GM12878 (cell line): ENCODE results near the gene OR5K1. TPM values are rescaled to one million over a fixed set of nuclear protein-coding genes. Genes with fewer than 3 reads are reported as not detected.

Experiments used
- ATAC-seq: fragments of 200-7000 bp; cut with Tn5 transposase; 3 replicates; pipeline ENCODE4 v1.9.1; 2020; ENCODE audit warnings: mild to moderate bottlenecking, moderate library complexity
- Bru-seq: library from RNA; stranded (reverse); fragments of 400-500 nt; gene quantifications from one replicate; lab custom pipeline; 2021; lab: Mats Ljungman, UMichigan
- BruChase-seq, 2 experiments: library from RNA; stranded (reverse); fragments of 400-500 nt; gene quantifications; one replicate each; lab custom pipeline; 2021; lab: Mats Ljungman, UMichigan
- BruUV-seq: library from RNA; stranded (reverse); fragments of 400-500 nt; replicated peaks from 2 replicates; lab custom pipeline; 2021; lab: Mats Ljungman, UMichigan
- CTCF ChIA-PET: fragments of 300-600 bp; sonication (Branson Sonifier 250); formaldehyde crosslinking; extraction: SDS; loops from one replicate; lab custom pipeline; 2021; ENCODE audit warnings: inconsistent platforms; lab: Yijun Ruan, JAX
- POLR2A ChIA-PET: fragments of 350-600 bp; formaldehyde crosslinking; extraction: SDS; loops from one replicate; lab custom pipeline; 2021; ENCODE audit warnings: inconsistent platforms; lab: Charles Lee
- RAD21 ChIA-PET: fragments of 300-600 bp; sonication (Branson Sonifier 250); formaldehyde crosslinking; loops from one replicate; lab custom pipeline; 2023; ENCODE audit warnings: antibody characterized with exemption; ENCODE audit not compliant: unreplicated experiment; lab: Charles Lee
- SMC1A ChIA-PET: fragments of 300-600 bp; sonication (Branson Sonifier 250); formaldehyde crosslinking; loops from one replicate; lab custom pipeline; 2023; ENCODE audit not compliant: unreplicated experiment, uncharacterized antibody; lab: Charles Lee
- DNase-seq: peaks from one replicate; pipeline ENCODE4 v3.0.0-alpha.2; 2011; ENCODE audit warnings: low read depth, low spot score
- FAIRE-seq: peaks from 3 replicates; lab custom pipeline; 2011; peaks lifted over from hg19 to GRCh38; lab: Jason Lieb, UNC
- H2AFZ ChIP-seq: 2 replicates; pipeline ENCODE4 v1.6.0; 2011; ENCODE audit warnings: low read depth, low read length, control low read depth; ENCODE audit not compliant: control insufficient read depth
- H3K27ac ChIP-seq: 2 replicates; pipeline ENCODE4 v1.5.1; 2011; ENCODE audit warnings: control low read depth; ENCODE audit not compliant: control insufficient read depth, insufficient read depth
- H3K27me3 ChIP-seq, 2 experiments: replicated peaks in 1 of 2; 2 replicates each; pipeline versions ENCODE4 v1.6.0 to v1.6.1; 2011; ENCODE audit warnings: low read length in 1 of 2; ENCODE audit not compliant: control insufficient read depth in 2 of 2, insufficient read depth in 2 of 2
- H3K36me3 ChIP-seq, 2 experiments: 2 replicates each; pipeline ENCODE4 v1.5.1; 2011; ENCODE audit warnings: low read length in 1 of 2; ENCODE audit not compliant: control insufficient read depth in 2 of 2, insufficient read depth in 2 of 2
- H3K4me1 ChIP-seq: 2 replicates; pipeline ENCODE4 v1.6.1; 2011; ENCODE audit warnings: mild to moderate bottlenecking, low read length, moderate library complexity, mixed read lengths; ENCODE audit not compliant: control insufficient read depth, insufficient read depth
- H3K4me2 ChIP-seq: 2 replicates; pipeline ENCODE4 v1.6.0; 2011; ENCODE audit warnings: control low read depth; ENCODE audit not compliant: control insufficient read depth, insufficient read depth
- H3K4me3 ChIP-seq: fragments of 200-600 bp; sonication (generic); 2 replicates; pipeline ENCODE4 v1.5.1; 2016
- H3K79me2 ChIP-seq: 2 replicates; pipeline ENCODE4 v1.6.0; 2011; ENCODE audit warnings: low read length; ENCODE audit not compliant: control insufficient read depth, insufficient read depth
- H3K9ac ChIP-seq: 2 replicates; pipeline ENCODE4 v1.8.0; 2011; ENCODE audit warnings: low read length, control low read depth, mixed read lengths; ENCODE audit not compliant: control insufficient read depth, insufficient read depth
- H3K9me3 ChIP-seq: replicated peaks from 3 replicates; pipeline ENCODE4 v1.5.1; 2011; ENCODE audit warnings: mild to moderate bottlenecking, low read length; ENCODE audit not compliant: control insufficient read depth, insufficient read depth
- H4K20me1 ChIP-seq: 2 replicates; pipeline ENCODE4 v1.6.0; 2011; ENCODE audit not compliant: control insufficient read depth, insufficient read depth
- WGBS: methylation state at CpG from one replicate; pipeline ENCODE4 v1.1.6; 2016; ENCODE audit warnings: low lambda C conversion rate; ENCODE audit not compliant: insufficient replicate concordance, insufficient coverage; ENCODE audit errors: missing lambda C conversion rate; 5-methylcytosine and 5-hydroxymethylcytosine counted together
- in situ Hi-C: fragments of 300-500 bp; cut with MboI; formaldehyde crosslinking; loops from 9 replicates; pipeline ENCODE4 v1.14.3; 2018; ENCODE audit warnings: mixed read lengths
- intact Hi-C: fragments of 100-400 bp; cut with micrococcal nuclease; formaldehyde crosslinking; loops from one replicate; pipeline ENCODE4 v1.14.2; 2022; ENCODE audit not compliant: unreplicated experiment
- long read RNA-seq, 2 experiments: library from polyadenylated mRNA; unstranded; transcript quantifications; one replicate each; pipeline ENCODE4 v2.0.0, GENCODE V29; 2019 to 2020
- polyA minus RNA-seq, 3 experiments: library from RNA; depleted of rRNA, polyadenylated mRNA; stranded (reverse); fragments of >200 nt; gene quantifications; 2 replicates each; pipeline ENCODE4 v1.2.3, GENCODE V29; 2011
- polyA plus RNA-seq, 11 experiments: library from polyadenylated mRNA; depleted of rRNA in 4 of 11; unstranded in 6 of 11; stranded (reverse) in 5 of 11; fragments of >200 nt; fragmentation: Nextera tagmentation in 4 of 11; fragmentation: Illumina TruSeq in 1 of 11; extraction: Ambion mirVana in 4 of 11; extraction: Trizol in 1 of 11; gene quantifications; 1 replicate in 1 of 11; 2 replicates in 10 of 11; pipeline versions ENCODE4 v1.2.1 to v1.2.3, GENCODE V29; 2011 to 2016; ENCODE audit warnings: inconsistent platforms in 2 of 11, missing spikeins in 2 of 11, low read depth in 1 of 11
- total RNA-seq, 4 experiments: library from RNA; depleted of rRNA in 3 of 4; stranded (reverse); fragments of >200 nt in 3 of 4; fragmentation: Illumina TruSeq in 1 of 4; extraction: Trizol in 1 of 4; gene quantifications; 2 replicates each; pipeline versions ENCODE4 v1.2.1 to v1.2.3, GENCODE V29; 2013 to 2021
- TF ChIP-seq, protein P1 (sequence below): IDR thresholded peaks from 2 replicates; pipeline ENCODE4 v1.6.1; 2012; ENCODE audit warnings: low read length, inconsistent platforms

Gene OR5K1
- total RNA-seq (2013; cell fraction: nucleolus; rRNA removed), result 86.6 and 90.9 TPM in 2 replicates
- total RNA-seq (2014; rRNA removed) (not detected in 2 replicates), total RNA-seq (2014; rRNA removed; fragmentation: Illumina TruSeq; extraction: Trizol) (not detected in 2 replicates), total RNA-seq (2021) (not detected in 2 replicates), polyA plus RNA-seq (2011; rRNA removed) (0.50 and 1.2 TPM in 2 replicates), polyA plus RNA-seq (2014; fragmentation: Illumina TruSeq; extraction: Trizol) (not detected in 2 replicates), polyA plus RNA-seq (2014; fragmentation: Nextera tagmentation; extraction: Ambion mirVana) (not detected), polyA plus RNA-seq (2014; rRNA removed) (not detected in 2 replicates), polyA plus RNA-seq (2016; fragmentation: Nextera tagmentation; extraction: Ambion mirVana) (not detected), polyA minus RNA-seq (2011; rRNA and poly(A)+ RNA removed) (4.1 TPM in 2 replicates), Bru-seq, nascent RNA (percentile 81 among the genes with signal in this experiment), BruChase-seq, experiment 1, labeled RNA remaining after a 6-hour chase (percentile 77 among the genes with signal in this experiment), BruChase-seq, experiment 2, labeled RNA remaining after a 2-hour chase (percentile 85 among the genes with signal in this experiment)
- polyA plus RNA-seq (2011; ENCODE audit: low read depth), result not detected
- 0.03 and 0.04 TPM in 2 replicates for polyA plus RNA-seq (2011; cell fraction: cytosol; rRNA removed)
- polyA plus RNA-seq (2011; cell fraction: nucleus; rRNA removed), result 1.3 and 1.9 TPM in 2 replicates
- polyA plus RNA-seq (2012), result not detected in 2 replicates
- polyA minus RNA-seq (2011; cell fraction: cytosol; rRNA and poly(A)+ RNA removed), result not detected in 2 replicates
- 6.9 and 7.4 TPM in 2 replicates for polyA minus RNA-seq (2011; cell fraction: nucleus; rRNA and poly(A)+ RNA removed)
- long read RNA-seq, experiment 1, result 0 reads
- long read RNA-seq, experiment 2, result 0 reads

DNA sequence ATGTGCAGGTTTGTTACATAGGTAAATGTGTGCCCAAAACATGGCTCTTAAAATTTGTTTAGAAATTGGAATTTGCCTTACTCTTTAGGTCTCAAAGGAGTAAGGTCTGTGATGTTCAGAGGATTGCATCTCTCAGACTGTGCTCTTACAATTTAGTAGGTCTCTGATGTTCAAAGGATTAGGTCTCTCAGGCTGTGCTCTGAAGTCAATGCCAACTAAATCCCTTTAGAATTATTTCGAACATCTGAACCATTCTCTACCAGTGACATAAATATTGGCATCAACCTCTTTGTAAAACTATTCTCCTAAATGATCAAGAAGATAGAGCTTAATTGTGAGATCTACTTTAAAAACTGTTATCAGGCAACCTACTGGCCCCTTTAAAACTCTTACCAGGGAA, at the start of gene OR5K1:
OR5K1 (plus strand) TSS at position 301 of the 400 bp plus-strand sequence. CDS start 6,376 bp downstream, outside the sequence.
- TF ChIP-seq, protein P1, sequence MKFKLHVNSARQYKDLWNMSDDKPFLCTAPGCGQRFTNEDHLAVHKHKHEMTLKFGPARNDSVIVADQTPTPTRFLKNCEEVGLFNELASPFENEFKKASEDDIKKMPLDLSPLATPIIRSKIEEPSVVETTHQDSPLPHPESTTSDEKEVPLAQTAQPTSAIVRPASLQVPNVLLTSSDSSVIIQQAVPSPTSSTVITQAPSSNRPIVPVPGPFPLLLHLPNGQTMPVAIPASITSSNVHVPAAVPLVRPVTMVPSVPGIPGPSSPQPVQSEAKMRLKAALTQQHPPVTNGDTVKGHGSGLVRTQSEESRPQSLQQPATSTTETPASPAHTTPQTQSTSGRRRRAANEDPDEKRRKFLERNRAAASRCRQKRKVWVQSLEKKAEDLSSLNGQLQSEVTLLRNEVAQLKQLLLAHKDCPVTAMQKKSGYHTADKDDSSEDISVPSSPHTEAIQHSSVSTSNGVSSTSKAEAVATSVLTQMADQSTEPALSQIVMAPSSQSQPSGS, result no peak
- Histone ChIP-seq H3K9me3 (no peaks in the 10 kb centered on the region; the same call in 2 of the 3 replicates), H2AFZ (no peak within 1 kb of the TSS), H3K27ac (no peak within 1 kb of the TSS), H3K4me3 (no peak within 1 kb of the TSS), H3K4me2 (no peak within 1 kb of the TSS), H3K36me3 (no peaks in the 10 kb centered on the region), H3K27me3 (no peaks in the 10 kb centered on the region), H3K9ac (no peak within 1 kb of the TSS), H4K20me1 (no peaks in the 10 kb centered on the region), H3K4me1 (no peaks in the 10 kb centered on the region), H3K79me2 (no peaks in the 10 kb centered on the region)
- in situ Hi-C loops (no loop called here), intact Hi-C loops (no loop called here)
- 50% methylated on average over 1 of the region's 1 CpG for WGBS
- ChIA-PET SMC1A (interaction anchor here (0.8 to 2.7 kb wide), 2 partner anchors 8 to 20 kb away, joined by 3 to 10 read pairs; no protein-coding TSS in a partner anchor), POLR2A (no interaction called here), RAD21 (no interaction called here), CTCF (interaction anchor here (0.7 to 1.1 kb wide), 3 partner anchors 12 to 354 kb away, joined by 3 read pairs; no protein-coding TSS in a partner anchor)
- no TSS peak for BruUV-seq
- FAIRE-seq, result no peak
- ATAC-seq, result no peak
- no peak for DNase-seq
